HG03469 (cell line): ENCODE results near the gene KPNA4.

Source experiments
- ATAC-seq: cut with Tn5 transposase; IDR thresholded peaks from one replicate; pipeline ENCODE4 v1.9.1; 2021; ENCODE audit warnings: mild to moderate bottlenecking, moderate library complexity, moderate number of reproducible peaks; ENCODE audit not compliant: unreplicated experiment

Gene KPNA4

GRCh38 chr3:160501325-160501724 is 64.0 kb downstream of the KPNA4 start:
- ATAC-seq: no peak

- ATAC-seq: no peak
These were observed 67.2 kb downstream of the KPNA4 start for GRCh38 chr3:160498202-160498601.

GRCh38 chr3:160490166-160490565 is 75.2 kb downstream of the KPNA4 start:
- no peak for ATAC-seq

GRCh38 chr3:160486459-160486869 is 78.9 kb downstream of the KPNA4 start:
- ATAC-seq: no peak

- no peak for ATAC-seq
These were observed 82.6 kb downstream of the KPNA4 start for GRCh38 chr3:160482796-160483195.

GRCh38 chr3:160481856-160482255 is 83.5 kb downstream of the KPNA4 start:
- ATAC-seq: no peak

- no peak for ATAC-seq
These were observed 84.4 kb downstream of the KPNA4 start for GRCh38 chr3:160480931-160481330.

GRCh38 chr3:160479376-160479775 is 86.0 kb downstream of the KPNA4 start:
- ATAC-seq: no peak

GRCh38 chr3:160478338-160478737 is 87.0 kb downstream of the KPNA4 start:
- ATAC-seq: no peak

GRCh38 chr3:160477750-160478149 is 87.6 kb downstream of the KPNA4 start:
- ATAC-seq: no peak

GRCh38 chr3:160475884-160476283 is 89.5 kb downstream of the KPNA4 start:
- no peak for ATAC-seq

- no peak for ATAC-seq
These were observed 90.2 kb downstream of the KPNA4 start for GRCh38 chr3:160475153-160475552.

- no peak for ATAC-seq
These were observed 90.9 kb downstream of the KPNA4 start for GRCh38 chr3:160474416-160474838.

GRCh38 chr3:160473978-160474377 is 91.4 kb downstream of the KPNA4 start:
- ATAC-seq: no peak

GRCh38 chr3:160473221-160473620 is 92.2 kb downstream of the KPNA4 start:
- ATAC-seq: no peak

GRCh38 chr3:160472344-160472743 is 93.0 kb downstream of the KPNA4 start:
- no peak for ATAC-seq

- no peak for ATAC-seq
These were observed 93.5 kb downstream of the KPNA4 start for GRCh38 chr3:160471892-160472291.

GRCh38 chr3:160470181-160470580 is 95.2 kb downstream of the KPNA4 start:
- no peak for ATAC-seq

- ATAC-seq: no peak
These were observed 100.4 kb downstream of the KPNA4 start for GRCh38 chr3:160464971-160465370.

- no peak for ATAC-seq
These were observed 101.0 kb downstream of the KPNA4 start for GRCh38 chr3:160464321-160464720.

- no peak for ATAC-seq
These were observed 105.3 kb downstream of the KPNA4 start for GRCh38 chr3:160460033-160460432.

- no peak for ATAC-seq
These were observed 105.9 kb downstream of the KPNA4 start for GRCh38 chr3:160459450-160459970.

GRCh38 chr3:160458151-160458550 is 107.2 kb downstream of the KPNA4 start:
- ATAC-seq: no peak
